ENCODE measurements around the gene ERN1.
A peak's percentile ranks its signal among the peaks of the same experiment; 100 is the strongest.

The ERN1 gene

GRCh38 chr17:64148017-64148631 lies 18.2 kb upstream of the ERN1 start:
- DNase-seq: peak; percentile 63
- Histone ChIP-seq H3K4me1 (peaks cover 27% of the 10 kb centered on the region), H3K4me3 (ENCODE audit: low read depth, low read length) (peak overlapping the region; percentile 89), H3K36me3 (peaks cover 43% of the 10 kb centered on the region), H3K9me3 (no peaks in the 10 kb centered on the region), H3K27me3 (no peaks in the 10 kb centered on the region)
- TF ChIP-seq CTCF (IDR thresholded peaks at IDR 0.05; ENCODE audit: low read depth, low read length): no peak

- Histone ChIP-seq H3K4me1 (peaks cover 19% of the 10 kb centered on the region), H3K27me3 (no peaks in the 10 kb centered on the region), H3K4me3 (ENCODE audit: low read depth, low read length) (peak overlapping the region; percentile 89), H3K9me3 (no peaks in the 10 kb centered on the region), H3K36me3 (peaks cover 36% of the 10 kb centered on the region)
- no peak for TF ChIP-seq CTCF (IDR thresholded peaks at IDR 0.05; ENCODE audit: low read depth, low read length)
- DNase-seq: no peak
Measured at GRCh38 chr17:64147110-64148016, 17.4 kb upstream of the ERN1 start.

GRCh38 chr17:64146418-64147109 lies 16.6 kb upstream of the ERN1 start:
- TF ChIP-seq CTCF (IDR thresholded peaks at IDR 0.05; ENCODE audit: low read depth, low read length): no peak
- peak; percentile 70 for DNase-seq
- peaks cover 36% of the 10 kb centered on the region for H3K36me3 ChIP-seq

GRCh38 chr17:64145751-64146417 lies 15.9 kb upstream of the ERN1 start:
- Histone ChIP-seq H3K9me3 (no peaks in the 10 kb centered on the region), H3K4me3 (ENCODE audit: low read depth, low read length) (peak overlapping the region; percentile 89), H3K36me3 (peaks cover 36% of the 10 kb centered on the region), H3K4me1 (peaks cover 14% of the 10 kb centered on the region), H3K27me3 (no peaks in the 10 kb centered on the region)
- DNase-seq: peak; percentile 98
- no peak for TF ChIP-seq CTCF (IDR thresholded peaks at IDR 0.05; ENCODE audit: low read depth, low read length)

More at GRCh38 chr17:64146418-64147109, 16.6 kb upstream of the ERN1 start:
- Histone ChIP-seq H3K27me3 (no peaks in the 10 kb centered on the region), H3K4me3 (ENCODE audit: low read depth, low read length) (peak overlapping the region; percentile 89), H3K4me1 (peaks cover 14% of the 10 kb centered on the region), H3K9me3 (no peaks in the 10 kb centered on the region)

- Histone ChIP-seq H3K9me3 (no peaks in the 10 kb centered on the region), H3K4me3 (ENCODE audit: low read depth, low read length) (peak overlapping the region; percentile 89), H3K36me3 (peaks cover 33% of the 10 kb centered on the region), H3K27me3 (no peaks in the 10 kb centered on the region), H3K4me1 (peaks cover 14% of the 10 kb centered on the region)
- DNase-seq: no peak
- no peak for TF ChIP-seq CTCF (IDR thresholded peaks at IDR 0.05; ENCODE audit: low read depth, low read length)
Measured at GRCh38 chr17:64145375-64145750, 15.4 kb upstream of the ERN1 start.

Data from BE2C (cell line).